Measurements from ENCODE around the gene ISG20. TPM values are rescaled to one million over a fixed set of nuclear protein-coding genes. Genes with fewer than 3 reads are reported as not detected.
A peak's percentile ranks its signal among the peaks of the same experiment; 100 is the strongest.

Gene ISG20
- total RNA-seq (2014; rRNA removed; shearing (Covaris generic); ENCODE audit: low replicate concordance): 112 and 259 TPM in 2 replicates

DNA sequence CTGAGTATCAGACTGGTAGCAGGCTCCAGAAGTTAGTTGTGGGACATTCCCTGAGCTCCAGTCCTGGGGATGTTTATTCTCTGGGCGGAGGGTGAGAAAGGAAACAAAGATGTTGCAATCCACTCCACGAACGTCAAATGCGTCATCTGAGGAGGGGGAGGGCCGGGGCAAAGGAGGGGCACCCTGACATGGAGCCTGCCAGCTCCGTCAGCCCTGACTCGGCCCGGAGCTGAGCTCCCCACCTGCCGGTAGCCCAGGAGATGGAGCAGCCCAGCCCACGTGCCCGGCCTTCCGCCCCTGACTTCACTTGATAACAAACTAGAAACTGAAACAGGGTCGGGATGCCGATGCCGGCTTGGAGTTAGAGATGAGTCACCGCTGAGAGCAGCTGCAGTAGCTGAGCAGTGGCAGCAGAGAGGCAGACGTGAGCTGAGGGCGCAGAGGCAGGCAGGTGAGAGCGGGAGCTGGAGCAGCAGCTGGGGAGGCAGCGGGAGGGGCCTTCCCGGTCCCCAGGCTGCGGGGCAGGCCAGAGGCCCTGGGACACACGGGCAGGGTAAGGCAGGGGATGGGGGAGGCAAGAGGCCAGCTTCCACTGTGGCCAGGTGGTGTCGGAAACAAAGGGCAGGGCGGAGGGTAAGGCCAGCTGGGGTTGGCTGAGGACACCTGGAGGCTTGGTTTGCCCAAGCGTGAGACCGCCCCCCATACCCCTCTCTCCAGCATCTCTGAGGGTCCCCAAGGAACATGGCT lies at the start of gene ISG20:
Gene ISG20 (plus strand): TSS at position 391 of the 747 bp plus-strand sequence. CDS start 351 bp downstream, at position 742.
- no peak within 1 kb of the TSS for H2AFZ ChIP-seq (ENCODE audit: low read length)
- H3K36me3 ChIP-seq (ENCODE audit: insufficient read depth, low read length): peaks cover 4% of the 10 kb centered on the region; the same call in 1 of the 2 replicates
- peak within 1 kb of the TSS; percentile 76 for H3K9ac ChIP-seq (ENCODE audit: low read length)
- no peaks in the 10 kb centered on the region for H3K27me3 ChIP-seq (ENCODE audit: low read length)
- no peaks in the 10 kb centered on the region for H4K20me1 ChIP-seq (ENCODE audit: insufficient read depth, low read depth, low read length)
- peak within 1 kb of the TSS; percentile 67 for H3K4me3 ChIP-seq (ENCODE audit: low read length)
- H3K9me2 ChIP-seq (replicated peaks; ENCODE audit: insufficient read depth, low read length): no peaks in the 10 kb centered on the region
- H3K9me3 ChIP-seq (ENCODE audit: low read length): no peaks in the 10 kb centered on the region
- DNase-seq: peak; percentile 95
- H3K79me2 ChIP-seq (ENCODE audit: low read length): peaks cover 3% of the 10 kb centered on the region
- peak within 1 kb of the TSS; percentile 92 for H3K27ac ChIP-seq (ENCODE audit: low read length)
- H3K4me2 ChIP-seq (ENCODE audit: low read depth, low read length, poor library complexity, severe bottlenecking): peak within 1 kb of the TSS; percentile 88
- peaks cover 89% of the 10 kb centered on the region for H3K4me1 ChIP-seq (ENCODE audit: low read length)

DNA sequence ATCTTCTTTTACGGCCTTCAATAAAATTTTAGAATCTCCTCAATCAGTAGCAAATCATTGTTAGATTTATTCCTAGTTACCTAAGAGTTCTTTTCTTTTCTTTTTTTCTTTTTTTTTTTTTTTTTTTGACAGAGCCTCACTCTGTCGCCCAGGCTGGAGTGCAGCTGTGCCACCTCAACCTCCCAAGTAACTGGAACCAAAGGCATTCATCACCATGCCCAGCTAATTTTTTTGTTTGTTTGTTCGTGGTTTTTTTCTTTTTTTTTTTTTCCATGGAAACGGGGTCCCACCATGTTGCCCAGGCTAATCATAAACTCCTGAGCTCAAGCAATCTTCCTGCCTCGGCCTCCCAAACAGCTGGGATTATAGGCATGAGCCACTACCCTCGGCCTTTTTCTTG lies 48.1 kb upstream of the ISG20 start:
- H3K27me3 ChIP-seq (ENCODE audit: low read length): no peaks in the 10 kb centered on the region
- no peak for DNase-seq
- H3K9me3 ChIP-seq (ENCODE audit: low read length): no peaks in the 10 kb centered on the region
- H3K4me2 ChIP-seq (ENCODE audit: low read depth, low read length, poor library complexity, severe bottlenecking): no peak overlapping the region
- H3K4me1 ChIP-seq (ENCODE audit: low read length): no peaks in the 10 kb centered on the region
- H4K20me1 ChIP-seq (ENCODE audit: insufficient read depth, low read depth, low read length): no peaks in the 10 kb centered on the region
- H3K4me3 ChIP-seq (ENCODE audit: low read length): no peak overlapping the region
- no peak overlapping the region for H3K27ac ChIP-seq (ENCODE audit: low read length)
- H3K79me2 ChIP-seq (ENCODE audit: low read length): no peaks in the 10 kb centered on the region
- no peaks in the 10 kb centered on the region for H3K36me3 ChIP-seq (ENCODE audit: insufficient read depth, low read length)
- H3K9ac ChIP-seq (ENCODE audit: low read length): no peak overlapping the region
- H3K9me2 ChIP-seq (replicated peaks; ENCODE audit: insufficient read depth, low read length): no peaks in the 10 kb centered on the region
- no peak overlapping the region for H2AFZ ChIP-seq (ENCODE audit: low read length)

DNA sequence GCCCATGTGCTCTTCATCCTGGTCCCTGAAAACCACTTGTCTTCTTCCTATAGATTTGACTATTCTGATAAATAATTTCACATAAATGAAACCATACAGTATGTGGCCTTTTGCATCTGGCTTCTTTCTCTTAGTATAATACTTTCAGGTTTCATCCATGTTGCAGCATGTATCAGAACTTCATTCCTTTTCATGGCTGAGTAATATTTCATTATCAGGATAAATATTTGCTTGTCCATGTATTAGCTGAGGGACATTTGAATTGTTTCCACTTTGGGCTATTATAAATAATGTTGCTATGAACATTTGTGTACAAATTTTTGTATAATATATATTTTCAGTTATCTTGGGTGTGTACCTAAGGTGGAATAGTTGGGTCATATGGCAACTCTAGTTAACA lies 47.4 kb upstream of the ISG20 start:
- no peak overlapping the region for H2AFZ ChIP-seq (ENCODE audit: low read length)
- H3K9me3 ChIP-seq (ENCODE audit: low read length): no peaks in the 10 kb centered on the region
- H3K4me1 ChIP-seq (ENCODE audit: low read length): no peaks in the 10 kb centered on the region
- no peak overlapping the region for H3K27ac ChIP-seq (ENCODE audit: low read length)
- no peak overlapping the region for H3K4me2 ChIP-seq (ENCODE audit: low read depth, low read length, poor library complexity, severe bottlenecking)
- no peaks in the 10 kb centered on the region for H3K36me3 ChIP-seq (ENCODE audit: insufficient read depth, low read length)
- H3K4me3 ChIP-seq (ENCODE audit: low read length): no peak overlapping the region
- H3K9ac ChIP-seq (ENCODE audit: low read length): no peak overlapping the region
- no peaks in the 10 kb centered on the region for H4K20me1 ChIP-seq (ENCODE audit: insufficient read depth, low read depth, low read length)
- H3K27me3 ChIP-seq (ENCODE audit: low read length): no peaks in the 10 kb centered on the region
- no peak for DNase-seq
- H3K9me2 ChIP-seq (replicated peaks; ENCODE audit: insufficient read depth, low read length): no peaks in the 10 kb centered on the region
- H3K79me2 ChIP-seq (ENCODE audit: low read length): no peaks in the 10 kb centered on the region

DNA sequence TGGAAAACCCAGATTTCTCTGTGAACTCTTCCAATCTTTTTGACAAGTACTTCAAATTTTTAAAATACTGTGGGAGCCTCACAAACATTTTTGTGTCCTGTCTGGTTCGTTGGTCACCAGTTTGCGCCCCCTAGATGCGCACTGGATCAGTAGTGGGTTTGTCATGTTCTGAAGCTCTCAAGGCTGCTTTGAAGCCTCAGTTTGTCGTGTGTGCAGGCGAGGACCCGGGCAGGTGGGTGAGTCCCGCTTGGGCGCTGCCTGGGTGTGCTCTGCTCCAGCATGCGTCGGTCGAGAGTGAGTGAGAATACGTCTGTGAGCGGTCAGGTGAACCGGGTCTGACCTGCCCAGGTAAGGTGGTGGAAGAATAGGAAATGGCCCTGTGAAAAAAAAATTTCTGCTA lies 34.9 kb upstream of the ISG20 start:
- no peaks in the 10 kb centered on the region for H4K20me1 ChIP-seq (ENCODE audit: insufficient read depth, low read depth, low read length)
- no peaks in the 10 kb centered on the region for H3K4me1 ChIP-seq (ENCODE audit: low read length)
- H3K79me2 ChIP-seq (ENCODE audit: low read length): no peaks in the 10 kb centered on the region
- no peak overlapping the region for H3K9ac ChIP-seq (ENCODE audit: low read length)
- H3K9me2 ChIP-seq (replicated peaks; ENCODE audit: insufficient read depth, low read length): no peaks in the 10 kb centered on the region
- DNase-seq: no peak
- no peaks in the 10 kb centered on the region for H3K9me3 ChIP-seq (ENCODE audit: low read length)
- H3K27me3 ChIP-seq (ENCODE audit: low read length): no peaks in the 10 kb centered on the region
- no peak overlapping the region for H3K4me3 ChIP-seq (ENCODE audit: low read length)
- H3K27ac ChIP-seq (ENCODE audit: low read length): no peak overlapping the region
- H2AFZ ChIP-seq (ENCODE audit: low read length): no peak overlapping the region
- H3K4me2 ChIP-seq (ENCODE audit: low read depth, low read length, poor library complexity, severe bottlenecking): no peak overlapping the region
- H3K36me3 ChIP-seq (ENCODE audit: insufficient read depth, low read length): no peaks in the 10 kb centered on the region

DNA sequence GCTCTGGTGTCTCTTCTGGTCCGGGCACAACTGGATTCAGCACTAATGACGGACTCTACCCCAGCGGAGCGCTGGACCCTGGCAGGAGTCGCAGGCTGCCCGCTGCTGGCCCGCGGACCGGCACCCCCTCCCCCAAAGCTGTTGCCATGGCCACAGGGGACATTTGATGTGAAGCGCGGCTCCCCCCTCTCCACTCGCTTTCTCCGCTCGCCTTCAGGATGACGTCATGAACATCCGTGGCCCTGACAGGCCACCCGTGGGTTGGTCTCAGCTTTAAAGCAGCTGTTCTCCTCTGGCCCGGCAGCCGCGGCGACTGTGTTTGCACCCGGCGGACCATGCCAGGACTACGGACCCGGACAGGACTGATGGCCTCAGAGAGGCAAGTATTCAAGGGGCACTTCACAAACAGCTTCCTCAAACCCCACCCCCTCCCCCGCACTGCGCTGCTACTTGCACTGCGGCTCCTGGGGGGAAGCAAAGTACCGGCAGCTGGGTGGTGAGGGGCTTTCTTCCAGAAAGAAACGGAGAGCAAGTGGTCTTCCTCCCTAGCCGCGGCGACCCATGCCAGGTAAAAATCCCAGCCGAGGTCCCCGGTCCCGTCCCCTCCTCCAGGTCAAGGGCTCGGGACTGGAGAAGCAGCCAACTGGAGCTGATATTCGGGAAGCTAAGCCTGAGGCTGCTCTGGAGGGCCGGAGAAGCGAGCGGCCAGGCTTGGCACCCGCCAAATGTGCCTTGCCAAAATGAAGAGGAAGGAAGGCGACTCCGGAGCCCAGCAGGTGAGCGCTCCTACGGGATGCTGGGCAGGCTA lies 34.2 kb upstream of the ISG20 start:
- no peak for DNase-seq
- Histone ChIP-seq H3K9me2 (replicated peaks; ENCODE audit: insufficient read depth, low read length) (no peaks in the 10 kb centered on the region), H3K4me2 (ENCODE audit: low read depth, low read length, poor library complexity, severe bottlenecking) (no peak overlapping the region), H3K4me1 (ENCODE audit: low read length) (no peaks in the 10 kb centered on the region), H3K4me3 (ENCODE audit: low read length) (no peak overlapping the region), H3K36me3 (ENCODE audit: insufficient read depth, low read length) (no peaks in the 10 kb centered on the region), H4K20me1 (ENCODE audit: insufficient read depth, low read depth, low read length) (no peaks in the 10 kb centered on the region), H3K9ac (ENCODE audit: low read length) (no peak overlapping the region), H3K27ac (ENCODE audit: low read length) (no peak overlapping the region), H3K9me3 (ENCODE audit: low read length) (no peaks in the 10 kb centered on the region), H3K79me2 (ENCODE audit: low read length) (no peaks in the 10 kb centered on the region), H2AFZ (ENCODE audit: low read length) (no peak overlapping the region), H3K27me3 (ENCODE audit: low read length) (no peaks in the 10 kb centered on the region)

DNA sequence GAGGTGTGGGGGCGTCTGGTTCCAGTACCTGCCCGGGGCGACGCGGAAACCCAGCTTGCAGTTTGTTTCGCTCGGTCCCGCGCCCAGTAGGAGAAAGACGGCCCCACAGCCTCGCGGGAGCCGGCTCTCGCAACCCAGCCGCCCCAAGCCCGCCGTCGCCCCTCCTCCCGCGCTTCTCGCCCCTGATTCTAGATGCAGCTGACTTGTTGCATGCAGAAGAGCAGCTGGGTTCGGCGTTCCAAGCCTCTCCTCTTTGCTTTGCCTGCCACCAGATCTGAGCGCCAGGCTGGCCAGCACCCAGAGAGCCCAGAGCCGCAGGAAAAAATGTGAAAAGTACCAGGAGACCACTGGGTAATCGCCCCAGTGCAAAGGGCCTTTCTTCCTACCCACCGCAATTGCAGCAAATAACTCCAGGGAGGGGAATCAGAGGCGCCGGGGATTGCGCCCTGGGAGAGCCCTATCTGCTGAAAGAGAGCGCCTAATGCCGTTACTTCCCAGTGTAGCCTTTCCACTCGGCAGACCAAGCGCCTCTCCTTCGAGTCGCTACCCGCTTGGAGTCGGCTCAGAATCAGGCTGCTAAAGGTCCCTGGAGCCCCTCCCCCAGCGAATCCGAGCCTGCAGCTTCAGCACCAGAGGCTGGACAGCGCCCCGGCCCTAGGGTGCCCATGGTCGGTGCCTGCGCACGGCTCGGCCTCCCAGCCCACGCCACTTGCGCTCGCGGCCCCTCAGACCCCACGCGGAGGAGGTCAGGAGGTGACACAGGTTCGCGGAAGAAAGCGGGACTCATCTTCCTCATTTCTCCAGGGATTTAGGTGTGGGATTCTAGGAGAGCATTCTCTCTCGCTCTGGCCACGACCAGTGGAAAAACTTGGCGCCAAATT lies 33.4 kb upstream of the ISG20 start:
- Histone ChIP-seq H3K4me2 (ENCODE audit: low read depth, low read length, poor library complexity, severe bottlenecking) (no peak overlapping the region), H3K27me3 (ENCODE audit: low read length) (no peaks in the 10 kb centered on the region)
- no peak for DNase-seq

DNA sequence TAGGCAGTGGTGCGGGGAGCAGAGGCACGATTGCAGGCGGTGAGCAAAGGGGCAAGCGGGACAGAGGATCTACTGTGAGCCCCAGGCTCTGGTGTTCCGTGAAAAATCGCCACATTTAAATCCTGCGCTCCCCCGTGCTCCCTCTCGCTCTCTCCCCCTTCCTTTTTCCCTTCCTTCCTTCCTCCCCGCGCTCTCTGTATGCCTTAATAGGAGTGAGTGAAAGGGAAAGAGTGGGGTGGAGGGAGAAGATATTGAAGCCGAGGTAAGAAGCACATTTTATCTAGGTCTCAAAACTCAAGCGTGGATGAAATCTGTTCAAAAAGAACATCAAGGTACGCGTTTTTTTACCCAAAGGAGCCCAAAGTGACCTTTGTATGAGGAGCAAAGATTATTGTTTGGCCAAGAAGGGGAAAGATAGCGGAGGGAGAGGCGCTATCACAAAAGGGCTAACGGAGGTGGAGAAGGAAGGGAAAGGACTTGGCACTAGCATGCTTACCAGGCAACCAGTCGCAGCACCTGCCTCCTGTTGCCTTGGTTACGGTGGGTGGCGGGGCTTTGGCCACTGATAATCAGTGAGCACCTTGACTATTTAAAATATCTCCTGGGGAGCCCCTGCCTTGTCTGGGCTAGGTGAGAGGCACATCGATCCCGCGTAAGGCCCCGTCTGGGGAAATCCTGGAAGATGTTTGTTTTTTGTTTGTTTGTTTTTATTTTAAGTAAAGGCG lies 32.6 kb upstream of the ISG20 start:
- Histone ChIP-seq H3K4me2 (ENCODE audit: low read depth, low read length, poor library complexity, severe bottlenecking) (no peak overlapping the region), H3K4me3 (ENCODE audit: low read length) (no peak overlapping the region), H3K9me2 (replicated peaks; ENCODE audit: insufficient read depth, low read length) (no peaks in the 10 kb centered on the region), H2AFZ (ENCODE audit: low read length) (no peak overlapping the region), H3K27me3 (ENCODE audit: low read length) (no peaks in the 10 kb centered on the region), H3K9ac (ENCODE audit: low read length) (no peak overlapping the region), H4K20me1 (ENCODE audit: insufficient read depth, low read depth, low read length) (no peaks in the 10 kb centered on the region), H3K9me3 (ENCODE audit: low read length) (no peaks in the 10 kb centered on the region), H3K36me3 (ENCODE audit: insufficient read depth, low read length) (no peaks in the 10 kb centered on the region), H3K27ac (ENCODE audit: low read length) (no peak overlapping the region), H3K4me1 (ENCODE audit: low read length) (no peaks in the 10 kb centered on the region), H3K79me2 (ENCODE audit: low read length) (no peaks in the 10 kb centered on the region)
- DNase-seq: no peak

More for the DNA sequence above, 33.4 kb upstream of the ISG20 start:
- H3K36me3 ChIP-seq (ENCODE audit: insufficient read depth, low read length): no peaks in the 10 kb centered on the region
- no peak overlapping the region for H3K4me3 ChIP-seq (ENCODE audit: low read length)
- no peak overlapping the region for H3K9ac ChIP-seq (ENCODE audit: low read length)
- H2AFZ ChIP-seq (ENCODE audit: low read length): no peak overlapping the region
- no peaks in the 10 kb centered on the region for H4K20me1 ChIP-seq (ENCODE audit: insufficient read depth, low read depth, low read length)
- H3K79me2 ChIP-seq (ENCODE audit: low read length): no peaks in the 10 kb centered on the region
- H3K27ac ChIP-seq (ENCODE audit: low read length): no peak overlapping the region
- H3K4me1 ChIP-seq (ENCODE audit: low read length): no peaks in the 10 kb centered on the region
- H3K9me2 ChIP-seq (replicated peaks; ENCODE audit: insufficient read depth, low read length): no peaks in the 10 kb centered on the region
- no peaks in the 10 kb centered on the region for H3K9me3 ChIP-seq (ENCODE audit: low read length)

Data from Karpas-422 (cell line).